ENCODE measurements around the gene MRM2.

DNA sequence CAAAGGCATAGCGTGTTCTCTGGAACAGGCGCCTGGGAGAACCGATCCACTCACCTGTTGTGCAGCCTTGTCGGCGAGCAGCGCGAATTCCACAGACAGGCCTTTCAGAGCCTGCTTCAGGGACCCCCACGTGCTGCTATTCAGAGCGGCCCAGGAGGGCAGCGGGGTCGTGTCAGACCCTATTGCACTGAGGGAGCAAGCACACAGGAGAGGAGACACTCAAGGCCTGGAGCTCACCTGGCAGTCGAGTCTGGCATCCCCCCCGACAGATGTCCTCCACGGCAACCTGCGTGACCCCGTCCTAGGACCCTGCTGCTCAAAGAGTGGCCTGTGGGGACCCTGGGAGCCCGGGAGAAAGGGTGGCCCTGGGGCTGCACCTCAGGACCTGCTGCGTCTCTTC lies 21.2 kb upstream of the MRM2 start:
- TF ChIP-seq, protein P1, sequence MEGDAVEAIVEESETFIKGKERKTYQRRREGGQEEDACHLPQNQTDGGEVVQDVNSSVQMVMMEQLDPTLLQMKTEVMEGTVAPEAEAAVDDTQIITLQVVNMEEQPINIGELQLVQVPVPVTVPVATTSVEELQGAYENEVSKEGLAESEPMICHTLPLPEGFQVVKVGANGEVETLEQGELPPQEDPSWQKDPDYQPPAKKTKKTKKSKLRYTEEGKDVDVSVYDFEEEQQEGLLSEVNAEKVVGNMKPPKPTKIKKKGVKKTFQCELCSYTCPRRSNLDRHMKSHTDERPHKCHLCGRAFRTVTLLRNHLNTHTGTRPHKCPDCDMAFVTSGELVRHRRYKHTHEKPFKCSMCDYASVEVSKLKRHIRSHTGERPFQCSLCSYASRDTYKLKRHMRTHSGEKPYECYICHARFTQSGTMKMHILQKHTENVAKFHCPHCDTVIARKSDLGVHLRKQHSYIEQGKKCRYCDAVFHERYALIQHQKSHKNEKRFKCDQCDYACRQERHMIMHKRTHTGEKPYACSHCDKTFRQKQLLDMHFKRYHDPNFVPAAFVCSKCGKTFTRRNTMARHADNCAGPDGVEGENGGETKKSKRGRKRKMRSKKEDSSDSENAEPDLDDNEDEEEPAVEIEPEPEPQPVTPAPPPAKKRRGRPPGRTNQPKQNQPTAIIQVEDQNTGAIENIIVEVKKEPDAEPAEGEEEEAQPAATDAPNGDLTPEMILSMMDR (IDR thresholded peaks at IDR 0.05), result no peak
- TF ChIP-seq EP300 (IDR thresholded peaks at IDR 0.05), result no peak

Measured in upper lobe of left lung (tissue), 4 donors.